ENCODE results near the gene CCL7.

CCL7 gene

GRCh38 chr17:34269969-34270368, at the start of gene CCL7:
Gene CCL7 (plus strand): TSS chr17:34270221. CDS start chr17:34270291, 70 bp downstream.
- H3K9me3 Mint-ChIP-seq, result no peaks in the 10 kb centered on the region
- no peaks in the 10 kb centered on the region for H3K36me3 Mint-ChIP-seq (ENCODE audit: low read depth)
- no peak within 1 kb of the TSS for H3K4me3 Mint-ChIP-seq
- no peaks in the 10 kb centered on the region for H3K4me1 Mint-ChIP-seq
- H3K27ac Mint-ChIP-seq, result no peak within 1 kb of the TSS
- TF ChIP-seq, protein P1, sequence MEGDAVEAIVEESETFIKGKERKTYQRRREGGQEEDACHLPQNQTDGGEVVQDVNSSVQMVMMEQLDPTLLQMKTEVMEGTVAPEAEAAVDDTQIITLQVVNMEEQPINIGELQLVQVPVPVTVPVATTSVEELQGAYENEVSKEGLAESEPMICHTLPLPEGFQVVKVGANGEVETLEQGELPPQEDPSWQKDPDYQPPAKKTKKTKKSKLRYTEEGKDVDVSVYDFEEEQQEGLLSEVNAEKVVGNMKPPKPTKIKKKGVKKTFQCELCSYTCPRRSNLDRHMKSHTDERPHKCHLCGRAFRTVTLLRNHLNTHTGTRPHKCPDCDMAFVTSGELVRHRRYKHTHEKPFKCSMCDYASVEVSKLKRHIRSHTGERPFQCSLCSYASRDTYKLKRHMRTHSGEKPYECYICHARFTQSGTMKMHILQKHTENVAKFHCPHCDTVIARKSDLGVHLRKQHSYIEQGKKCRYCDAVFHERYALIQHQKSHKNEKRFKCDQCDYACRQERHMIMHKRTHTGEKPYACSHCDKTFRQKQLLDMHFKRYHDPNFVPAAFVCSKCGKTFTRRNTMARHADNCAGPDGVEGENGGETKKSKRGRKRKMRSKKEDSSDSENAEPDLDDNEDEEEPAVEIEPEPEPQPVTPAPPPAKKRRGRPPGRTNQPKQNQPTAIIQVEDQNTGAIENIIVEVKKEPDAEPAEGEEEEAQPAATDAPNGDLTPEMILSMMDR (IDR thresholded peaks at IDR 0.05), result no peak
- H3K27me3 Mint-ChIP-seq (ENCODE audit: low read depth, poor library complexity), result peaks cover 29% of the 10 kb centered on the region
- no peak for DNase-seq

DNA sequence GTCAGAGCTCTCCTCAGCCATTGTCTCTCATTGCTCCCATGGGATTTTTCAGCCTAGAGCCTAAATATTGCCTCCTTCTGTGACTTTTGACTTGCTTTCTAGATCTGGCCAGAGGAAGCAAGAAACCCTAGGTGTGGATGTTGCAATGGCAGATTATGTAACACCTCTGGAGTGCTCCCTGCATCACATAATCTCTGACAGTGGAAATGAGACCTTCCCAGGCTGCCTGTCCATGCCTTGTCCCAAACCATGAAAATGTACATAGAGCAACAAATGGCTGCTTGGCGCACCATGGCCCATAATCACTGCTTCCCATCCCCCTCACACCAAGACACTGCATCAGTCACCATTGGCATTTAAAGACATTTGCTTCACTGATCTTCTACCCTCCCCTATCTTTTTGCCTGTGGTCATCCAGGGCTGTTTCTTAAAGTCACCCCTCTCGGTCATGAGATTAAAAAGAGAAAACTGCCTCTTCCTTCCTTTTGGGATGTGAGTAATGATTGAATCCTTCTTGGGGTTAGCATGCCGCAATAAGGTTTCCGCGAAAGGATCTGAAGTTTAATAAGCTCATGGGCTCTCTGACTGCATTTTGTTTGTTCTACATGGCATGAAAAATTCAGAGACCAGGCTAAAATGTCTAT, 49.1 kb upstream of the CCL7 start:
- TF ChIP-seq, protein P1 (IDR thresholded peaks at IDR 0.05), result no peak
- DNase-seq, result no peak
- Mint-ChIP-seq H3K27ac (no peak overlapping the region), H3K36me3 (ENCODE audit: low read depth) (no peaks in the 10 kb centered on the region), H3K4me3 (no peak overlapping the region), H3K27me3 (ENCODE audit: low read depth, poor library complexity) (peaks cover 5% of the 10 kb centered on the region), H3K9me3 (peaks cover 16% of the 10 kb centered on the region), H3K4me1 (no peaks in the 10 kb centered on the region)

- Mint-ChIP-seq H3K4me1 (no peaks in the 10 kb centered on the region), H3K4me3 (no peak overlapping the region), H3K9me3 (peaks cover 11% of the 10 kb centered on the region), H3K27ac (no peak overlapping the region), H3K27me3 (ENCODE audit: low read depth, poor library complexity) (peaks cover 3% of the 10 kb centered on the region), H3K36me3 (ENCODE audit: low read depth) (no peaks in the 10 kb centered on the region)
- TF ChIP-seq, protein P1 (IDR thresholded peaks at IDR 0.05), result no peak
- no peak for DNase-seq
Measured at GRCh38 chr17:34221411-34221810, 48.6 kb upstream of the CCL7 start.

- peaks cover 3% of the 10 kb centered on the region for H3K27me3 Mint-ChIP-seq (ENCODE audit: low read depth, poor library complexity)
- no peak for DNase-seq
- H3K4me3 Mint-ChIP-seq, result no peak overlapping the region
- H3K9me3 Mint-ChIP-seq, result no peaks in the 10 kb centered on the region
- no peak overlapping the region for H3K27ac Mint-ChIP-seq
- no peaks in the 10 kb centered on the region for H3K4me1 Mint-ChIP-seq
- TF ChIP-seq, protein P1 (IDR thresholded peaks at IDR 0.05), result no peak
- H3K36me3 Mint-ChIP-seq (ENCODE audit: low read depth), result no peaks in the 10 kb centered on the region
Measured at GRCh38 chr17:34222722-34223497, 47.1 kb upstream of the CCL7 start.

DNA sequence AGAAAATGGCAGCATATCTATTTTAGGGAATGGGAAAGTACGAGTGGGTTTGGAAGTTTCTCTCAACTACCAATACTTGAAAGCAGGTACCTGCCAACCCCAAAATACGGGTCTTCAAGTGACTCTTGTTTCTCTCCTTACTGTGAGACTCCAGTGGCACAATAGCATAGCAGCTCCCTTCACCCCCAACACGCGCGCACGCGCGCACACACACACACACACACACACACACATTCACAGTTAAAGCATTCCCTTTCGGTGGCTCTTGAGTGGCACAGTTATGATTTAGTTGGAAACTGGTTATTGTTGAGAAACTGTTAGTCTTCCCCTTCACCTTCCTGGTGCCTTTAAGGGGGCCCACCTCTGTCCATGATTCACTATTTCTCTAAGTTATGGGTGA, 45.0 kb upstream of the CCL7 start:
- Mint-ChIP-seq H3K4me3 (no peak overlapping the region), H3K36me3 (ENCODE audit: low read depth) (peaks cover 4% of the 10 kb centered on the region), H3K27me3 (ENCODE audit: low read depth, poor library complexity) (peaks cover 3% of the 10 kb centered on the region), H3K9me3 (peaks cover 13% of the 10 kb centered on the region), H3K27ac (no peak overlapping the region), H3K4me1 (no peaks in the 10 kb centered on the region)
- TF ChIP-seq, protein P1 (IDR thresholded peaks at IDR 0.05), result no peak
- DNase-seq, result no peak
